A673 (cell line): ENCODE results near the gene ZMYM4.

Experiments
- EZH2 ChIP-seq: fragments of 200-600 bp; sonication (generic); IDR thresholded peaks from 2 replicates; pipeline ENCODE4 v1.6.1; 2017; ENCODE audit warnings: borderline replicate concordance, low read depth, mild to moderate bottlenecking, mixed read lengths, antibody characterized with exemption, low read length; ENCODE audit not compliant: poor library complexity, severe bottlenecking
- TF ChIP-seq, protein P1 (sequence below): fragments of 300-800, 200-600 bp; sonication (generic); conservative IDR thresholded peaks from 2 replicates; pipeline ENCODE4 v1.5.1; 2017; ENCODE audit warnings: low read depth, mild to moderate bottlenecking, antibody characterized with exemption, low read length, moderate library complexity, mixed read lengths

GRCh38 chr1:35301674-35302392 is 33.3 kb downstream of the ZMYM4 start:
- TF ChIP-seq, protein P1, sequence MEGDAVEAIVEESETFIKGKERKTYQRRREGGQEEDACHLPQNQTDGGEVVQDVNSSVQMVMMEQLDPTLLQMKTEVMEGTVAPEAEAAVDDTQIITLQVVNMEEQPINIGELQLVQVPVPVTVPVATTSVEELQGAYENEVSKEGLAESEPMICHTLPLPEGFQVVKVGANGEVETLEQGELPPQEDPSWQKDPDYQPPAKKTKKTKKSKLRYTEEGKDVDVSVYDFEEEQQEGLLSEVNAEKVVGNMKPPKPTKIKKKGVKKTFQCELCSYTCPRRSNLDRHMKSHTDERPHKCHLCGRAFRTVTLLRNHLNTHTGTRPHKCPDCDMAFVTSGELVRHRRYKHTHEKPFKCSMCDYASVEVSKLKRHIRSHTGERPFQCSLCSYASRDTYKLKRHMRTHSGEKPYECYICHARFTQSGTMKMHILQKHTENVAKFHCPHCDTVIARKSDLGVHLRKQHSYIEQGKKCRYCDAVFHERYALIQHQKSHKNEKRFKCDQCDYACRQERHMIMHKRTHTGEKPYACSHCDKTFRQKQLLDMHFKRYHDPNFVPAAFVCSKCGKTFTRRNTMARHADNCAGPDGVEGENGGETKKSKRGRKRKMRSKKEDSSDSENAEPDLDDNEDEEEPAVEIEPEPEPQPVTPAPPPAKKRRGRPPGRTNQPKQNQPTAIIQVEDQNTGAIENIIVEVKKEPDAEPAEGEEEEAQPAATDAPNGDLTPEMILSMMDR, result no peak
- no peak for TF ChIP-seq EZH2
